ENCODE data around the gene HSP90B1.

The HSP90B1 gene

GRCh38 chr12:103978384-103978982 lies 48.3 kb downstream of the HSP90B1 start:
- DNase-seq: no peak

GRCh38 chr12:103986829-103987228 lies 56.6 kb downstream of the HSP90B1 start:
- no peak for DNase-seq

- no peak for DNase-seq
Observed at GRCh38 chr12:103994235-103994634, 64.0 kb downstream of the HSP90B1 start.

GRCh38 chr12:103996595-103996994 lies 66.4 kb downstream of the HSP90B1 start:
- DNase-seq: no peak

- DNase-seq: no peak
Observed at GRCh38 chr12:103997286-103997900, 67.2 kb downstream of the HSP90B1 start.
